GM23338 (cell line): ENCODE results near the gene TNC. TPM values are rescaled to one million over a fixed set of nuclear protein-coding genes. Genes with fewer than 3 reads are reported as not detected.

ENCODE experiments used
- ATAC-seq: fragments of 200-7000 bp; cut with Tn5 transposase; 3 replicates; pipeline ENCODE4 v1.9.1; 2020
- DNase-seq: peaks from one replicate; pipeline ENCODE4 v3.0.0-alpha.2; 2015; ENCODE audit warnings: low spot score
- H2AFZ ChIP-seq: fragments of 200-600 bp; sonication (generic); 2 replicates; pipeline ENCODE4 v1.8.0; 2016; ENCODE audit warnings: antibody characterized with exemption, mild to moderate bottlenecking, moderate library complexity
- H3F3A ChIP-seq: fragments of 200-600 bp; sonication (generic); replicated peaks from 2 replicates; pipeline ENCODE4 v1.8.0; 2017; ENCODE audit warnings: antibody characterized with exemption, mixed run types, low read depth
- H3K27ac ChIP-seq: fragments of 200-600 bp; sonication (generic); 2 replicates; pipeline ENCODE4 v1.6.1; 2016; ENCODE audit warnings: low read depth
- H3K27me3 ChIP-seq: fragments of 200-600 bp; sonication (generic); 2 replicates; pipeline ENCODE4 v1.8.0; 2016; ENCODE audit warnings: mild to moderate bottlenecking, mixed run types, moderate library complexity; ENCODE audit not compliant: insufficient read depth
- H3K36me3 ChIP-seq: fragments of 200-600 bp; sonication (generic); 2 replicates; pipeline ENCODE4 v1.8.0; 2016; ENCODE audit warnings: mild to moderate bottlenecking; ENCODE audit not compliant: insufficient read depth
- H3K4me1 ChIP-seq: fragments of 200-600 bp; sonication (generic); 2 replicates; pipeline ENCODE4 v1.8.0; 2016; ENCODE audit warnings: mild to moderate bottlenecking, moderate library complexity; ENCODE audit not compliant: insufficient read depth
- H3K4me2 ChIP-seq: fragments of 200-600 bp; sonication (generic); 2 replicates; pipeline ENCODE4 v1.7.1; 2017; ENCODE audit warnings: mixed run types
- H3K4me3 ChIP-seq: fragments of 200-600 bp; sonication (generic); 2 replicates; pipeline ENCODE4 v1.6.1; 2016; ENCODE audit warnings: mixed run types
- H3K79me2 ChIP-seq: fragments of 200-600 bp; sonication (generic); replicated peaks from 2 replicates; pipeline ENCODE4 v1.8.0; 2017; ENCODE audit warnings: mild to moderate bottlenecking; ENCODE audit not compliant: insufficient read depth
- H3K9me2 ChIP-seq: fragments of 200-600 bp; sonication (generic); 2 replicates; pipeline ENCODE4 v1.8.0; 2017; ENCODE audit not compliant: insufficient read depth
- H4K20me1 ChIP-seq: fragments of 200-600 bp; sonication (generic); replicated peaks from 2 replicates; pipeline ENCODE4 v1.8.0; 2017; ENCODE audit warnings: mild to moderate bottlenecking; ENCODE audit not compliant: insufficient read depth
- H3K27ac Mint-ChIP-seq: 2 replicates; pipeline ENCODE4 v1.8.0; 2020; ENCODE audit warnings: inconsistent platforms, mild to moderate bottlenecking, moderate library complexity, mixed read lengths
- H3K27me3 Mint-ChIP-seq: 3 replicates; pipeline ENCODE4 v1.8.0; 2022; ENCODE audit warnings: low read depth, mild to moderate bottlenecking, moderate library complexity, mixed read lengths, inconsistent platforms; ENCODE audit not compliant: insufficient read depth, poor library complexity
- H3K36me3 Mint-ChIP-seq: 3 replicates; pipeline ENCODE4 v1.8.0; 2021; ENCODE audit warnings: low read depth, mild to moderate bottlenecking, inconsistent platforms, moderate library complexity, mixed read lengths
- H3K4me1 Mint-ChIP-seq: 3 replicates; pipeline ENCODE4 v1.8.0; 2020; ENCODE audit warnings: mild to moderate bottlenecking, inconsistent platforms, mixed read lengths
- H3K4me3 Mint-ChIP-seq: 3 replicates; pipeline ENCODE4 v1.8.0; 2021; ENCODE audit warnings: moderate library complexity, mild to moderate bottlenecking, inconsistent platforms, mixed read lengths
- H3K9me3 Mint-ChIP-seq: 3 replicates; pipeline ENCODE4 v1.8.0; 2020; ENCODE audit warnings: moderate library complexity, mild to moderate bottlenecking, inconsistent platforms, mixed read lengths
- CREB1 ChIP-seq: fragments of 250-450 bp; sonication (Bioruptor Pico); IDR thresholded peaks from 2 replicates; pipeline ENCODE4 v1.5.0; 2020; ENCODE audit warnings: low read depth, mild to moderate bottlenecking, moderate library complexity
- EZH2 ChIP-seq: fragments of 200-600 bp; sonication (generic); IDR thresholded peaks from one replicate; pipeline ENCODE4 v1.8.0; 2017; ENCODE audit warnings: antibody characterized with exemption, mild to moderate bottlenecking, low read depth; ENCODE audit not compliant: unreplicated experiment
- EZH2phosphoT487 ChIP-seq: fragments of 200-600 bp; sonication (generic); IDR thresholded peaks from one replicate; pipeline ENCODE4 v1.8.1; 2018; ENCODE audit warnings: antibody characterized with exemption; ENCODE audit not compliant: unreplicated experiment
- JUNB ChIP-seq: IDR thresholded peaks from one replicate; pipeline ENCODE4 v1.6.1; 2016; ENCODE audit warnings: antibody characterized with exemption; ENCODE audit not compliant: unreplicated experiment
- NANOG ChIP-seq: IDR thresholded peaks from 2 replicates; pipeline ENCODE4 v1.6.1; 2016; ENCODE audit warnings: antibody characterized with exemption, borderline replicate concordance
- POLR2AphosphoS5 ChIP-seq: IDR thresholded peaks from 2 replicates; pipeline ENCODE4 v1.6.1; 2016; ENCODE audit warnings: antibody characterized with exemption, low read depth
- STAT1 ChIP-seq: IDR thresholded peaks from one replicate; pipeline ENCODE4 v1.6.1; 2016; ENCODE audit warnings: antibody characterized with exemption; ENCODE audit not compliant: unreplicated experiment
- ZNF114 ChIP-seq: fragments of 250-450 bp; sonication (Bioruptor Pico); IDR thresholded peaks from 2 replicates; pipeline ENCODE4 v1.5.0; 2020; ENCODE audit warnings: mild to moderate bottlenecking, moderate library complexity
- ZNF331 ChIP-seq: fragments of 250-450 bp; sonication (Bioruptor Pico); IDR thresholded peaks from 2 replicates; pipeline ENCODE4 v1.5.0; 2020; ENCODE audit warnings: low read depth, mild to moderate bottlenecking, moderate library complexity
- polyA plus RNA-seq: library from polyadenylated mRNA; unstranded; fragments of >200 nt; fragmentation: Nextera tagmentation; extraction: Ambion mirVana; gene quantifications from 2 replicates; pipeline ENCODE4 v1.2.1, GENCODE V29; 2016
- total RNA-seq: library from RNA; depleted of rRNA; stranded (reverse); fragments of >200 nt; shearing (Covaris generic); gene quantifications from 2 replicates; pipeline ENCODE4 v1.2.3, GENCODE V29; 2014
- TF ChIP-seq, protein P1 (sequence below): IDR thresholded peaks from one replicate; pipeline ENCODE4 v1.6.1; 2018; ENCODE audit warnings: antibody characterized with exemption; ENCODE audit not compliant: unreplicated experiment
- TF ChIP-seq, protein P2 (sequence below), 2 experiments: fragments of 200-600 bp in 1 of 2; sonication (generic) in 1 of 2; conservative IDR thresholded peaks; 2 replicates each; pipeline versions ENCODE4 v1.5.1 to v1.6.1; 2016 to 2017; ENCODE audit warnings: antibody characterized with exemption in 2 of 2, low read depth in 2 of 2, mild to moderate bottlenecking in 2 of 2, moderate library complexity in 1 of 2
- TF ChIP-seq, protein P3 (sequence below): IDR thresholded peaks from 2 replicates; pipeline ENCODE4 v1.6.1; 2016; ENCODE audit warnings: antibody characterized with exemption
- TF ChIP-seq, protein P4 (sequence below): fragments of 250-450 bp; sonication (Bioruptor Pico); IDR thresholded peaks from 2 replicates; pipeline ENCODE4 v1.5.0; 2020; ENCODE audit warnings: mild to moderate bottlenecking, moderate library complexity

TNC gene
- total and polyA plus RNA-seq, 2 experiments from 2014 or later: 0.89 to 2.7 TPM

DNA sequence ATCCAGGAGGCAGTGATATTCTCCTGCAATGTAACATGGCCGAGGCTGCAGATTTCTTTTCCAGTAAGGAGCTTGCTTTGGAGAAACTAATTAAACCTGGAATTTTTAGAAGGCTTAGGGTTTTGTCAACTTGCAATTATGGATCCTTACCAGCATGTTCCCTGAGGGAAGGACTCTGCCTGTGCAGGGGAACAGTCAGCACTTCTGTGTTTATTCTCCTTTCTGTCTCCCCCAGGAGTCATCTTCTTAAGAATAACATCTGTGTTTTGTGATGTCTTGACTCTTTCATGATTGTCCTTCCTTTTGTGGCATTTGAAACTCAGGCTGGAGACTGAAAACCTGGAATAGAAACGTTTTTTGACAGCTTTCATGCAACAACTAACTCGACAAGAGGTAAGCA, 107.1 kb downstream of the TNC start:
- Histone ChIP-seq H3K4me2 (no peak overlapping the region), H3F3A (no peaks in the 10 kb centered on the region), H4K20me1 (no peaks in the 10 kb centered on the region), H2AFZ (no peak overlapping the region), H3K27ac (no peak overlapping the region), H3K4me3 (no peak overlapping the region), H3K4me1 (no peaks in the 10 kb centered on the region), H3K9me2 (no peaks in the 10 kb centered on the region), H3K79me2 (no peaks in the 10 kb centered on the region), H3K27me3 (peaks cover 10% of the 10 kb centered on the region; the same call in 1 of the 2 replicates), H3K36me3 (no peaks in the 10 kb centered on the region)
- H3K9me3 Mint-ChIP-seq: no peaks in the 10 kb centered on the region
- H3K36me3 Mint-ChIP-seq: no peaks in the 10 kb centered on the region
- no peak for DNase-seq
- no peak overlapping the region for H3K4me3 Mint-ChIP-seq
- H3K27ac Mint-ChIP-seq: no peak overlapping the region
- no peaks in the 10 kb centered on the region for H3K4me1 Mint-ChIP-seq
- ATAC-seq: no peak
- peaks cover 2% of the 10 kb centered on the region for H3K27me3 Mint-ChIP-seq
- TF ChIP-seq, protein P1, sequence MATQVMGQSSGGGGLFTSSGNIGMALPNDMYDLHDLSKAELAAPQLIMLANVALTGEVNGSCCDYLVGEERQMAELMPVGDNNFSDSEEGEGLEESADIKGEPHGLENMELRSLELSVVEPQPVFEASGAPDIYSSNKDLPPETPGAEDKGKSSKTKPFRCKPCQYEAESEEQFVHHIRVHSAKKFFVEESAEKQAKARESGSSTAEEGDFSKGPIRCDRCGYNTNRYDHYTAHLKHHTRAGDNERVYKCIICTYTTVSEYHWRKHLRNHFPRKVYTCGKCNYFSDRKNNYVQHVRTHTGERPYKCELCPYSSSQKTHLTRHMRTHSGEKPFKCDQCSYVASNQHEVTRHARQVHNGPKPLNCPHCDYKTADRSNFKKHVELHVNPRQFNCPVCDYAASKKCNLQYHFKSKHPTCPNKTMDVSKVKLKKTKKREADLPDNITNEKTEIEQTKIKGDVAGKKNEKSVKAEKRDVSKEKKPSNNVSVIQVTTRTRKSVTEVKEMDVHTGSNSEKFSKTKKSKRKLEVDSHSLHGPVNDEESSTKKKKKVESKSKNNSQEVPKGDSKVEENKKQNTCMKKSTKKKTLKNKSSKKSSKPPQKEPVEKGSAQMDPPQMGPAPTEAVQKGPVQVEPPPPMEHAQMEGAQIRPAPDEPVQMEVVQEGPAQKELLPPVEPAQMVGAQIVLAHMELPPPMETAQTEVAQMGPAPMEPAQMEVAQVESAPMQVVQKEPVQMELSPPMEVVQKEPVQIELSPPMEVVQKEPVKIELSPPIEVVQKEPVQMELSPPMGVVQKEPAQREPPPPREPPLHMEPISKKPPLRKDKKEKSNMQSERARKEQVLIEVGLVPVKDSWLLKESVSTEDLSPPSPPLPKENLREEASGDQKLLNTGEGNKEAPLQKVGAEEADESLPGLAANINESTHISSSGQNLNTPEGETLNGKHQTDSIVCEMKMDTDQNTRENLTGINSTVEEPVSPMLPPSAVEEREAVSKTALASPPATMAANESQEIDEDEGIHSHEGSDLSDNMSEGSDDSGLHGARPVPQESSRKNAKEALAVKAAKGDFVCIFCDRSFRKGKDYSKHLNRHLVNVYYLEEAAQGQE: no peak
- no peak for TF ChIP-seq ZNF331
- TF ChIP-seq CREB1 (CRISPR knock-in tag): no peak
- TF ChIP-seq, protein P2, sequence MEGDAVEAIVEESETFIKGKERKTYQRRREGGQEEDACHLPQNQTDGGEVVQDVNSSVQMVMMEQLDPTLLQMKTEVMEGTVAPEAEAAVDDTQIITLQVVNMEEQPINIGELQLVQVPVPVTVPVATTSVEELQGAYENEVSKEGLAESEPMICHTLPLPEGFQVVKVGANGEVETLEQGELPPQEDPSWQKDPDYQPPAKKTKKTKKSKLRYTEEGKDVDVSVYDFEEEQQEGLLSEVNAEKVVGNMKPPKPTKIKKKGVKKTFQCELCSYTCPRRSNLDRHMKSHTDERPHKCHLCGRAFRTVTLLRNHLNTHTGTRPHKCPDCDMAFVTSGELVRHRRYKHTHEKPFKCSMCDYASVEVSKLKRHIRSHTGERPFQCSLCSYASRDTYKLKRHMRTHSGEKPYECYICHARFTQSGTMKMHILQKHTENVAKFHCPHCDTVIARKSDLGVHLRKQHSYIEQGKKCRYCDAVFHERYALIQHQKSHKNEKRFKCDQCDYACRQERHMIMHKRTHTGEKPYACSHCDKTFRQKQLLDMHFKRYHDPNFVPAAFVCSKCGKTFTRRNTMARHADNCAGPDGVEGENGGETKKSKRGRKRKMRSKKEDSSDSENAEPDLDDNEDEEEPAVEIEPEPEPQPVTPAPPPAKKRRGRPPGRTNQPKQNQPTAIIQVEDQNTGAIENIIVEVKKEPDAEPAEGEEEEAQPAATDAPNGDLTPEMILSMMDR (conservative IDR thresholded peaks at IDR 0.05; ENCODE audit: low read depth in 2 of 2): no peak
- TF ChIP-seq JUNB: no peak
- no peak for TF ChIP-seq NANOG
- TF ChIP-seq, protein P3, sequence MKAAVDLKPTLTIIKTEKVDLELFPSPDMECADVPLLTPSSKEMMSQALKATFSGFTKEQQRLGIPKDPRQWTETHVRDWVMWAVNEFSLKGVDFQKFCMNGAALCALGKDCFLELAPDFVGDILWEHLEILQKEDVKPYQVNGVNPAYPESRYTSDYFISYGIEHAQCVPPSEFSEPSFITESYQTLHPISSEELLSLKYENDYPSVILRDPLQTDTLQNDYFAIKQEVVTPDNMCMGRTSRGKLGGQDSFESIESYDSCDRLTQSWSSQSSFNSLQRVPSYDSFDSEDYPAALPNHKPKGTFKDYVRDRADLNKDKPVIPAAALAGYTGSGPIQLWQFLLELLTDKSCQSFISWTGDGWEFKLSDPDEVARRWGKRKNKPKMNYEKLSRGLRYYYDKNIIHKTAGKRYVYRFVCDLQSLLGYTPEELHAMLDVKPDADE: no peak
- TF ChIP-seq ZNF114: no peak
- TF ChIP-seq POLR2AphosphoS5: no peak
- TF ChIP-seq EZH2: no peak
- TF ChIP-seq EZH2phosphoT487: no peak
- TF ChIP-seq STAT1: no peak
- TF ChIP-seq, protein P4, sequence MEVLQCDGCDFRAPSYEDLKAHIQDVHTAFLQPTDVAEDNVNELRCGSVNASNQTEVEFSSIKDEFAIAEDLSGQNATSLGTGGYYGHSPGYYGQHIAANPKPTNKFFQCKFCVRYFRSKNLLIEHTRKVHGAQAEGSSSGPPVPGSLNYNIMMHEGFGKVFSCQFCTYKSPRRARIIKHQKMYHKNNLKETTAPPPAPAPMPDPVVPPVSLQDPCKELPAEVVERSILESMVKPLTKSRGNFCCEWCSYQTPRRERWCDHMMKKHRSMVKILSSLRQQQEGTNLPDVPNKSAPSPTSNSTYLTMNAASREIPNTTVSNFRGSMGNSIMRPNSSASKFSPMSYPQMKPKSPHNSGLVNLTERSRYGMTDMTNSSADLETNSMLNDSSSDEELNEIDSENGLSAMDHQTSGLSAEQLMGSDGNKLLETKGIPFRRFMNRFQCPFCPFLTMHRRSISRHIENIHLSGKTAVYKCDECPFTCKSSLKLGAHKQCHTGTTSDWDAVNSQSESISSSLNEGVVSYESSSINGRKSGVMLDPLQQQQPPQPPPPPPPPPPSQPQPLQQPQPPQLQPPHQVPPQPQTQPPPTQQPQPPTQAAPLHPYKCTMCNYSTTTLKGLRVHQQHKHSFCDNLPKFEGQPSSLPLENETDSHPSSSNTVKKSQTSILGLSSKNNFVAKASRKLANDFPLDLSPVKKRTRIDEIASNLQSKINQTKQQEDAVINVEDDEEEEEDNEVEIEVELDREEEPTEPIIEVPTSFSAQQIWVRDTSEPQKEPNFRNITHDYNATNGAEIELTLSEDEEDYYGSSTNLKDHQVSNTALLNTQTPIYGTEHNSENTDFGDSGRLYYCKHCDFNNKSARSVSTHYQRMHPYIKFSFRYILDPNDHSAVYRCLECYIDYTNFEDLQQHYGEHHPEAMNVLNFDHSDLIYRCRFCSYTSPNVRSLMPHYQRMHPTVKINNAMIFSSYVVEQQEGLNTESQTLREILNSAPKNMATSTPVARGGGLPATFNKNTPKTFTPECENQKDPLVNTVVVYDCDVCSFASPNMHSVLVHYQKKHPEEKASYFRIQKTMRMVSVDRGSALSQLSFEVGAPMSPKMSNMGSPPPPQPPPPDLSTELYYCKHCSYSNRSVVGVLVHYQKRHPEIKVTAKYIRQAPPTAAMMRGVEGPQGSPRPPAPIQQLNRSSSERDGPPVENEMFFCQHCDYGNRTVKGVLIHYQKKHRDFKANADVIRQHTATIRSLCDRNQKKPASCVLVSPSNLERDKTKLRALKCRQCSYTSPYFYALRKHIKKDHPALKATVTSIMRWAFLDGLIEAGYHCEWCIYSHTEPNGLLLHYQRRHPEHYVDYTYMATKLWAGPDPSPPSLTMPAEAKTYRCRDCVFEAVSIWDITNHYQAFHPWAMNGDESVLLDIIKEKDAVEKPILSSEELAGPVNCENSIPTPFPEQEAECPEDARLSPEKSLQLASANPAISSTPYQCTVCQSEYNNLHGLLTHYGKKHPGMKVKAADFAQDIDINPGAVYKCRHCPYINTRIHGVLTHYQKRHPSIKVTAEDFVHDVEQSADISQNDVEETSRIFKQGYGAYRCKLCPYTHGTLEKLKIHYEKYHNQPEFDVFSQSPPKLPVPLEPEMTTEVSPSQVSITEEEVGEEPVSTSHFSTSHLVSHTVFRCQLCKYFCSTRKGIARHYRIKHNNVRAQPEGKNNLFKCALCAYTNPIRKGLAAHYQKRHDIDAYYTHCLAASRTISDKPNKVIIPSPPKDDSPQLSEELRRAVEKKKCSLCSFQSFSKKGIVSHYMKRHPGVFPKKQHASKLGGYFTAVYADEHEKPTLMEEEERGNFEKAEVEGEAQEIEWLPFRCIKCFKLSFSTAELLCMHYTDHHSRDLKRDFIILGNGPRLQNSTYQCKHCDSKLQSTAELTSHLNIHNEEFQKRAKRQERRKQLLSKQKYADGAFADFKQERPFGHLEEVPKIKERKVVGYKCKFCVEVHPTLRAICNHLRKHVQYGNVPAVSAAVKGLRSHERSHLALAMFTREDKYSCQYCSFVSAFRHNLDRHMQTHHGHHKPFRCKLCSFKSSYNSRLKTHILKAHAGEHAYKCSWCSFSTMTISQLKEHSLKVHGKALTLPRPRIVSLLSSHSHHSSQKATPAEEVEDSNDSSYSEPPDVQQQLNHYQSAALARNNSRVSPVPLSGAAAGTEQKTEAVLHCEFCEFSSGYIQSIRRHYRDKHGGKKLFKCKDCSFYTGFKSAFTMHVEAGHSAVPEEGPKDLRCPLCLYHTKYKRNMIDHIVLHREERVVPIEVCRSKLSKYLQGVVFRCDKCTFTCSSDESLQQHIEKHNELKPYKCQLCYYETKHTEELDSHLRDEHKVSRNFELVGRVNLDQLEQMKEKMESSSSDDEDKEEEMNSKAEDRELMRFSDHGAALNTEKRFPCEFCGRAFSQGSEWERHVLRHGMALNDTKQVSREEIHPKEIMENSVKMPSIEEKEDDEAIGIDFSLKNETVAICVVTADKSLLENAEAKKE: no peak
